PFSK-1 (cell line): ENCODE data around the gene LGR5.

Experiments used
- FOXP2 ChIP-seq: optimal IDR thresholded peaks from 2 replicates; pipeline ENCODE3; 2011; ENCODE audit warnings: borderline replicate concordance, control low read depth, inconsistent platforms; ENCODE audit not compliant: insufficient read depth; ENCODE audit errors: extremely low read length, extremely low read depth
- POLR2AphosphoS5 ChIP-seq: IDR thresholded peaks from 2 replicates; pipeline ENCODE4 v1.6.1; 2012; ENCODE audit warnings: low read depth, mild to moderate bottlenecking, control low read depth, low read length, moderate library complexity
- SIN3A ChIP-seq: IDR thresholded peaks from 2 replicates; pipeline ENCODE4 v1.6.1; 2012; ENCODE audit warnings: mild to moderate bottlenecking, low read length, moderate library complexity, borderline replicate concordance; ENCODE audit not compliant: insufficient read depth
- TAF1 ChIP-seq: IDR thresholded peaks from 2 replicates; pipeline ENCODE4 v1.6.1; 2012; ENCODE audit warnings: low read length, control low read depth, borderline replicate concordance; ENCODE audit not compliant: insufficient read depth
- TF ChIP-seq, protein P1 (sequence below), 2 experiments: IDR thresholded peaks; 2 replicates each; pipeline versions ENCODE4 v1.6.1 to v1.8.0; 2011 to 2012; ENCODE audit warnings: low read depth in 2 of 2, low read length in 2 of 2, control low read depth in 1 of 2, inconsistent platforms in 1 of 2, mild to moderate bottlenecking in 1 of 2, moderate library complexity in 1 of 2; ENCODE audit not compliant: insufficient read depth in 1 of 2

The LGR5 gene

DNA sequence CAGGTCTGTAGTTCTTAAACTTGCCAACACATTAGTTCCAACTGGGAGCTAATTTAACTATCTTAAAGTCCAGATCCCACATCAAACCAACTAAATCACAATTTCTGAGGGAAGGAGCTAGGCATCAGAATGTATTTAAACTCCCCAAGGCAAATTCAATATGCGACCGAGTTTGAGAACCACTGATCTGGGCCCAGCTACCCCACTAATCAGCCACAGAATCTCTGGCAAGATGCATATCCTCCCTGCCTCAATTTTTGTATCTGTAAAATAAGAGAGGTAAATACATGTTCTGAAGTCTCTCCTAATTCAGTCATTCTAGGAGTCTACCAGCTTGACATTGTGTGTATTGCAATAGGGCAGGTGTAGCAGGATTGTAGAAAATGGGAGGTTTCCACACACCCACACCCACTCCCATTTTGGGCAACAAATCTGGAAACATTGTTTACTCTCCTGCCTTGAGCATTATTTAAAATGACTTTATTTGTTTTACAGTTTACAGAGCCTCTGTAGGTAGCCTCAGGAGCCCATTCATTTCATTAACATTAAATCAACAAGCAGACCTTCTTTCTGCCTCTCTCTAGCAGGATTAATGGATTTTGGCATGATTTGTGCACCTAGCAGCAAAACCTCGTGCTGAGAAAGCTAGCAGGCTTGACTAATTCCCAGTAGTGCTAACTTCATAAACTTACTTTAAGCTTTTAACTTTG lies 15.6 kb downstream of the LGR5 start:
- TF ChIP-seq POLR2AphosphoS5 (no peak), FOXP2 (no peak), SIN3A (no peak), TAF1 (no peak)
- TF ChIP-seq, protein P1, sequence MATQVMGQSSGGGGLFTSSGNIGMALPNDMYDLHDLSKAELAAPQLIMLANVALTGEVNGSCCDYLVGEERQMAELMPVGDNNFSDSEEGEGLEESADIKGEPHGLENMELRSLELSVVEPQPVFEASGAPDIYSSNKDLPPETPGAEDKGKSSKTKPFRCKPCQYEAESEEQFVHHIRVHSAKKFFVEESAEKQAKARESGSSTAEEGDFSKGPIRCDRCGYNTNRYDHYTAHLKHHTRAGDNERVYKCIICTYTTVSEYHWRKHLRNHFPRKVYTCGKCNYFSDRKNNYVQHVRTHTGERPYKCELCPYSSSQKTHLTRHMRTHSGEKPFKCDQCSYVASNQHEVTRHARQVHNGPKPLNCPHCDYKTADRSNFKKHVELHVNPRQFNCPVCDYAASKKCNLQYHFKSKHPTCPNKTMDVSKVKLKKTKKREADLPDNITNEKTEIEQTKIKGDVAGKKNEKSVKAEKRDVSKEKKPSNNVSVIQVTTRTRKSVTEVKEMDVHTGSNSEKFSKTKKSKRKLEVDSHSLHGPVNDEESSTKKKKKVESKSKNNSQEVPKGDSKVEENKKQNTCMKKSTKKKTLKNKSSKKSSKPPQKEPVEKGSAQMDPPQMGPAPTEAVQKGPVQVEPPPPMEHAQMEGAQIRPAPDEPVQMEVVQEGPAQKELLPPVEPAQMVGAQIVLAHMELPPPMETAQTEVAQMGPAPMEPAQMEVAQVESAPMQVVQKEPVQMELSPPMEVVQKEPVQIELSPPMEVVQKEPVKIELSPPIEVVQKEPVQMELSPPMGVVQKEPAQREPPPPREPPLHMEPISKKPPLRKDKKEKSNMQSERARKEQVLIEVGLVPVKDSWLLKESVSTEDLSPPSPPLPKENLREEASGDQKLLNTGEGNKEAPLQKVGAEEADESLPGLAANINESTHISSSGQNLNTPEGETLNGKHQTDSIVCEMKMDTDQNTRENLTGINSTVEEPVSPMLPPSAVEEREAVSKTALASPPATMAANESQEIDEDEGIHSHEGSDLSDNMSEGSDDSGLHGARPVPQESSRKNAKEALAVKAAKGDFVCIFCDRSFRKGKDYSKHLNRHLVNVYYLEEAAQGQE (IDR thresholded peaks at IDR 0.05; ENCODE audit: insufficient read depth in 1 of 2, low read depth in 2 of 2, low read length in 2 of 2): no peak

DNA sequence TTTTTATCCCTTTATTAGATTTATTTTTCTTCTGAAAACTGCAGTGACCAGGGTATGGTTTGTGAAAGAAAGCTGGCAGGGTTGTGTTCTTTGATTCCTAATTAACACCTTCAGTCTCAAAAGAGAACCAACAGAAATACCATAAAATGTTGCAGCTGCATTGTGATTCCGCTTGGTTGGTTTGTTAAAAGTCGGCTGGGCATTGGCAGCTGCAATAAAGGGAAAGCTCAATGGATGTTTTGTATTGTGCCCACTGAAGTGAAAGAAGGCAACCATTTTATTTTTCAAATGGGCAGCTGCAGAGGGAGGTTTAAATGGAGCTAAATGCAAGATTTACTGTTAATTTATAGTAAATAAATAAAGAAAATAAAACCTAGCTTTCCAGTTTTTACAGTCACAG lies 16.7 kb downstream of the LGR5 start:
- TF ChIP-seq FOXP2 (no peak), TAF1 (no peak), POLR2AphosphoS5 (no peak), SIN3A (no peak)
- TF ChIP-seq, protein P1 (IDR thresholded peaks at IDR 0.05; ENCODE audit: insufficient read depth in 1 of 2, low read depth in 2 of 2, low read length in 2 of 2): no peak

DNA sequence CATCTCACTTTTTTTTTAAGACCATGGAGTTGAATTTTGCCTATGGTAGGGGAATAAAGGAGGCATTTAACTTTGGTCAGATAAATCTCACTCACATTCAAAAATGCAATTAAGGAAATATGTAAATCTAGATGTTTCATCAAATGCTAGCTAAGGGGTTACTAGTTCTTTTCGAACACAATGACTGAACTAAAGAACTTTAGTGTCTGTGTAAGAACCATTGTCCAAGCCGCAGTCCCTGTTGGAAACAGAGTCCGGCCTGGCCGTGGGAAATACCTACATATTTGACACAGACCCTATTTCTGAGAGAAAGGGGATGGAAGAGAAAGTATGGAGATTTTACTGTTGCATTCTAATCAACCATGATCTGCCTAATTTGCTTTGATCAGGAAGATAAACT lies 17.4 kb downstream of the LGR5 start:
- TF ChIP-seq SIN3A (no peak), POLR2AphosphoS5 (no peak), TAF1 (no peak), FOXP2 (no peak)
- TF ChIP-seq, protein P1 (IDR thresholded peaks at IDR 0.05; ENCODE audit: insufficient read depth in 1 of 2, low read depth in 2 of 2, low read length in 2 of 2): no peak

DNA sequence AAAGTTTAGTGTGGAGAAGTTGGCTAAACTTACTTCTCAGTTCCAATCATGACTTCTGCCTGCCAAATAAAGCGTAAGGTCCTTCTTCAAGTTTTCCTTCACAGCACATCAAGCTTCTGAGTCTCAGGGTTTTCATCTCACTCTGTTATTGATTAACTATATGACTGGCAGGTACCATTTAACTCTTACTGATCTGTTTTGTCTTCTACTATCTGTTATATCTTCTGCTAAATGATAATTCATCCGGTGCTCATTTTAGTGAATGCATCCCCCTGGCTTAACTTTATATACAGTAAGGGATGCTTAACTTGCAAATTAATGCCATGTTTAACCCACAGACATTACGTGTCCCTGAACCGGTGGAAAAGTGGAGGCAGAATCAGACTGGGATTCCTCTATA lies 20.7 kb downstream of the LGR5 start:
- TF ChIP-seq FOXP2 (no peak), POLR2AphosphoS5 (no peak), TAF1 (no peak), SIN3A (no peak)
- TF ChIP-seq, protein P1 (IDR thresholded peaks at IDR 0.05; ENCODE audit: insufficient read depth in 1 of 2, low read depth in 2 of 2, low read length in 2 of 2): no peak
